Natural killer cell treated with Interleukin-12 subunit alpha and Interleukin-12 subunit beta and Interleukin-15 and Interleukin-18, amount 100 ng/mL, for 72 hours (primary cell): ENCODE measurements around the gene XRCC1. TPM values are rescaled to one million over a fixed set of nuclear protein-coding genes. Genes with fewer than 3 reads are reported as not detected.
A peak's percentile ranks its signal among the peaks of the same experiment; 100 is the strongest.
"Not testable (repeated sequence)": the region's sequence is repeated elsewhere in the genome, so short reads cannot be mapped to it uniquely, and the experiment has no call there.

Source experiments
- ATAC-seq, 2 donors: fragments of 150-1000 bp; cut with Tn5 transposase in 1 of 2; sonication (Bioruptor Pico), chemical (Tn5 transposase) in 1 of 2; 2 replicates each; pipeline ENCODE4 v1.10.0; 2021
- DNase-seq: peaks from one replicate; pipeline ENCODE4 v3.0.0; 2022; ENCODE audit warnings: low spot score
- H3K27ac Mint-ChIP-seq, 2 donors: 1 replicate in 1 of 2; 2 replicates in 1 of 2; pipeline ENCODE4 v1.8.0; 2022; ENCODE audit warnings: mixed read lengths in 2 of 2, mild to moderate bottlenecking in 1 of 2, moderate library complexity in 1 of 2
- H3K27me3 Mint-ChIP-seq, 2 donors: 1 replicate in 1 of 2; 2 replicates in 1 of 2; pipeline ENCODE4 v1.8.0; 2022; ENCODE audit warnings: mixed read lengths in 2 of 2
- H3K36me3 Mint-ChIP-seq: one replicate; pipeline ENCODE4 v1.8.0; 2022; ENCODE audit warnings: mixed read lengths
- H3K4me1 Mint-ChIP-seq, 2 donors: 1 replicate in 1 of 2; 2 replicates in 1 of 2; pipeline ENCODE4 v1.8.0; 2022; ENCODE audit warnings: low read depth in 2 of 2, mixed read lengths in 2 of 2, mild to moderate bottlenecking in 1 of 2
- H3K4me3 Mint-ChIP-seq: one replicate; pipeline ENCODE4 v1.8.0; 2022; ENCODE audit warnings: mixed read lengths
- H3K9me3 Mint-ChIP-seq: 2 replicates; pipeline ENCODE4 v1.8.0; 2022; ENCODE audit warnings: mixed read lengths
- total RNA-seq, 2 donors: library from RNA; stranded (reverse); gene quantifications; one replicate each; pipeline ENCODE4 v1.2.3, GENCODE V29; 2022

The XRCC1 gene
- total RNA-seq, 2 donors from 2014 or later: 29.9 to 47.0 TPM

GRCh38 chr19:43595999-43596841 is 20.9 kb upstream of the XRCC1 start, which contains the start of the genes IRGQ and ZNF576:
Gene IRGQ, minus strand, starts transcription at chr19:43596134. Its CDS starts 796 bp downstream, at chr19:43595338.
Gene ZNF576, plus strand, starts transcription at chr19:43596595. Its CDS starts 514 bp downstream, at chr19:43597109.
- Mint-ChIP-seq H3K4me1 (peaks cover 34 to 40% of the 10 kb centered on the region in 2 donors), H3K9me3 (no peaks in the 10 kb centered on the region), H3K27me3 (no peaks in the 10 kb centered on the region), H3K27ac (peak within 1 kb of the TSS; percentile 99 to 100), H3K36me3 (peaks cover 10% of the 10 kb centered on the region), H3K4me3 (peak within 1 kb of the TSS; percentile 99)
- DNase-seq: peak; percentile 100
- peak; percentile 91 to 95 for ATAC-seq

- Mint-ChIP-seq H3K27me3 (no peaks in the 10 kb centered on the region), H3K27ac (peak overlapping the region; percentile 99 to 100), H3K9me3 (no peaks in the 10 kb centered on the region), H3K4me3 (peak overlapping the region; percentile 99), H3K36me3 (peaks cover 10% of the 10 kb centered on the region), H3K4me1 (peaks cover 37 to 40% of the 10 kb centered on the region in 2 donors)
- ATAC-seq (no peak), DNase-seq (no peak)
Observed at GRCh38 chr19:43595605-43595998, 20.3 kb upstream of the XRCC1 start.

DNA sequence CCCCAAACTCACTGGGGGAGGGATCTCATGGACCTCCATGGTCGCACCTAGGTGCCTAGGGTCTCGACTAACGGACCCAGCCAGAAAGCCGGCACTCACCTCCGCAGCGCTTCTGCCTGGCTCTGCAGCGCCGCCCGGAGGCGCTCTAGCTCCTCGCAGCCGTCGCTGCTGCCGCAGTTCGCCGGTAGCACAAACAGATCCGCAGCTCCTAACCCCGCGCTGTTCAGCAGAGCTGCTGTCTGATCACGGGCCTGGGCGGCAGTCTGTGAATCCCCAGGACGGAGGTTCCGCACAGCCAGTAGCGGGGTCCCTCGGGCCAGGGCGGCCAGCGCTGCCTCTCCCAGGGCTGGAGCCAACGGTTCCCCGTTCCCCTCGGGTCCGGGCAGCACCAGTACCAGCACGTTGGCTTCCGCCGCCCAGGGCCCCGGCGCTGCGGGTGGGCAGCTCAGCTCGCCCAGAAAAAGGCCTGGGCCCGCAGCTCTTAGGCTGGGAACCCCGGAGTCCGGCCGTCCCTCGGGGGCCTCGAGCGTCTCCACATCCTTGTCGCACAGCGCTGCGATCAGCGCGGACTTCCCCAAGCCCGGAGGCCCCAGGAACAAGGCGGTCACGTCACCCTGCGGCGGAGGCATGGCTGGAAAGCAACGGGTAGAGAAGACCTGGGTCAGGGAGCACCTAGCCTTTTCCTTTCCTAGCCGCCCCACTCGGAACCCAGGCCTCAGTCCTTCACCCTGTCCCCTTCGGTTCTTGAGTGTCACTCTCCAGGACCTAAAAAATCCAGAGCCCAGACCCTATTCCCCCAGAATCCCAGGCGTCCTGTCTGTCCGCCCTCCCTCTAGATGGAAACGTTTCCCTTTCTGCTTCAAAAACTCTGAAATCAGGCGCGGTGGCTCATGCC is 19.6 kb upstream of the XRCC1 start:
- H3K27ac Mint-ChIP-seq: peak overlapping the region; percentile 99 to 100
- DNase-seq: peak; percentile 82
- no peaks in the 10 kb centered on the region for H3K27me3 Mint-ChIP-seq
- H3K36me3 Mint-ChIP-seq: peaks cover 10% of the 10 kb centered on the region
- peak overlapping the region; percentile 99 for H3K4me3 Mint-ChIP-seq
- peak; percentile 55 to 66 for ATAC-seq
- peaks cover 40 to 41% of the 10 kb centered on the region in 2 donors for H3K4me1 Mint-ChIP-seq
- H3K9me3 Mint-ChIP-seq: no peaks in the 10 kb centered on the region

- Mint-ChIP-seq H3K36me3 (peaks cover 10% of the 10 kb centered on the region), H3K27me3 (no peaks in the 10 kb centered on the region), H3K27ac (peak overlapping the region; percentile 55 to 88), H3K4me3 (peak overlapping the region; percentile 99), H3K9me3 (no peaks in the 10 kb centered on the region), H3K4me1 (peaks cover 45 to 46% of the 10 kb centered on the region in 2 donors)
- DNase-seq (no peak), ATAC-seq (no peak)
Observed at GRCh38 chr19:43594081-43594697, 18.9 kb upstream of the XRCC1 start.

GRCh38 chr19:43592800-43593350 is 17.5 kb upstream of the XRCC1 start:
- Mint-ChIP-seq H3K36me3 (peaks cover 10% of the 10 kb centered on the region), H3K4me3 (peak overlapping the region; percentile 86), H3K9me3 (no peaks in the 10 kb centered on the region), H3K27me3 (no peaks in the 10 kb centered on the region), H3K27ac (peak overlapping the region in 1 of 2 donors; percentile 88), H3K4me1 (peaks cover 38 to 44% of the 10 kb centered on the region in 2 donors)
- ATAC-seq (no peak), DNase-seq (no peak)

DNA sequence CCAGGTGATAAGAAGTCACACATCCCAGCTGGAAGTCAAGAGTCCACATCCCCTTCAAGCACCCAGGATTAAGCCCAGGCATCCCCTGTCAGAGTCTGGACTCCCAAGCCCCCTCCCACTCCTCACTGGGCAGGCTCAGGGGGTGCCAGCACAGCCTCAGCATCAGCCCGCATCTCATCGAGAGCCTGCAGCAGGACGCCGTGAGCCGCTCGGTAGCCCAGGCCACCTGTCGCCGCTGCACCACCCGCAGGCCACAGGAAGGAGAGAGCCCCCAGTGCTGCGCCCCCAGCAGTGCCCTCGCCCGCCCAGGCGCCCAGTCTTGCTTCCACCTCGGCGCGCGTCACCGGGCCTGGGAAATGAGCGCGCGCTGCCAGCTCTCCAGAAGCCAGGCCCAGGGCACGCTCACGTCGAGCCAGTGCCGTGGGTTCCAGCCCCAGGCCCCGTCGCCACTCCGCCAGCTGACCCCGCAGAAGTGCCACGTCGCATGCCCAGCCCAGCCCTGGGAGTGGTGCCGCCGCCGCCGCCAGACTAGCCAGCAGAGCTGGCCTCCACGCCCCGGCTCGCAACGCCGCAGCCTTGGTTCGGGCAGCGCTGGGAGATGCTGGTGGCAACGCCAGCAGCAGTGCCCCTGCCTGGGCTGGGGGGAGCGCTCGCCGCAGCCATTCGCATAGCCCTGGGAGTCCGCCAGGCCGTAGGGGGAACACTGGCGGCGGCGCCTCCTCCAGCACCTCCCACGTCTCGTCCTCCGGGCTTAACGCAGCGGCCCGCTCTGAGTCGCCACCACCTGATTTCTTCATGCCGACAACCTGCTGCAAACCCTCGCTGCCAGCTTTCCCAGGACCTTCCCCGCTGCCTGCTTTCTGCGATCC is 16.8 kb upstream of the XRCC1 start:
- no peak overlapping the region for H3K27ac Mint-ChIP-seq
- peaks cover 10% of the 10 kb centered on the region for H3K36me3 Mint-ChIP-seq
- no peak for DNase-seq
- no peaks in the 10 kb centered on the region for H3K9me3 Mint-ChIP-seq
- no peak for ATAC-seq
- peaks cover 31 to 37% of the 10 kb centered on the region in 2 donors for H3K4me1 Mint-ChIP-seq
- H3K4me3 Mint-ChIP-seq: no peak overlapping the region
- no peaks in the 10 kb centered on the region for H3K27me3 Mint-ChIP-seq

DNA sequence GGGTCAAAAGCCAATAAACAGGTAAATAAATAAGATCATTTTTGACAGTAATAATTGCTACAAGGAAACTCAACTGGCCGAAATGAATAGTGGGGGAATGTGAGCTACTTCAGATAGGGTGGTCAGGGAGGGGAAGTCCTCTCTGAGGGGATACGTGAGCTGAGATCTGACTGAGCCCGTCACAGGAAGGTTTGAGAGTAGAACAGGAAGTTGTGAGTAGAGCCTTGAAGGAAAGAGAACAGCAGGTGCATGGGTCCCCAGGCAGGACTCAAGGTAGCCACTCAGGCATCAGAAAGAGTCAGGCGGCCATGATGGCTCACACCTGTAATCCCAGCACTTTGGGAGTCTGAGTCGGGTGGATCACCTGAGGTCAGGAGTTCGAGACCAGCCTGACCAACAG is 14.4 kb upstream of the XRCC1 start:
- no peak for DNase-seq
- no peak for ATAC-seq
- H3K9me3 Mint-ChIP-seq: no peaks in the 10 kb centered on the region
- peak overlapping the region; percentile 46 to 50 for H3K27ac Mint-ChIP-seq
- H3K27me3 Mint-ChIP-seq: no peaks in the 10 kb centered on the region
- H3K36me3 Mint-ChIP-seq: peaks cover 17% of the 10 kb centered on the region
- peaks cover 16 to 35% of the 10 kb centered on the region in 2 donors for H3K4me1 Mint-ChIP-seq
- H3K4me3 Mint-ChIP-seq: no peak overlapping the region

DNA sequence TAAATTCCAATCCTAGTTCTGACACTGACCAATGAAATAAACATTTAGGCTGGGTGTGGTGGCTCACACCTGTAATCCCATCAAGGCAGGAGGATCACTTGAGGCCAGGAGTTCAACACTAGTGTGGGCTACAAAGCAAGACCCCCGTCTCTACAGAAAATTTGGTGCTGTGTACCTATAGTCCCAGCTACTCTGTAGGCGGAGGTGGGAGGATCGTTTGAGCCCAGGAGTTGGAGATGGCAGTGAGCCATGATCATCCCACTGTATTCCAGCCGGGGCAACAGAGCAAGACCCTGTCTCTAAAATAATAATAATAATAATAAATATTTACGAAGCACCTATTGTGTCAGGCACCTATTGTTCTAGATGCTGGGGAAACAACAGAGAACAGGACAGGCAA is 13.9 kb upstream of the XRCC1 start:
- H3K27ac Mint-ChIP-seq: peak overlapping the region; percentile 46 to 50
- no peak overlapping the region for H3K4me3 Mint-ChIP-seq
- no peak for DNase-seq
- ATAC-seq: no peak
- peaks cover 17% of the 10 kb centered on the region for H3K36me3 Mint-ChIP-seq
- peaks cover 18 to 37% of the 10 kb centered on the region in 2 donors for H3K4me1 Mint-ChIP-seq
- H3K9me3 Mint-ChIP-seq: no peaks in the 10 kb centered on the region
- H3K27me3 Mint-ChIP-seq: no peaks in the 10 kb centered on the region

DNA sequence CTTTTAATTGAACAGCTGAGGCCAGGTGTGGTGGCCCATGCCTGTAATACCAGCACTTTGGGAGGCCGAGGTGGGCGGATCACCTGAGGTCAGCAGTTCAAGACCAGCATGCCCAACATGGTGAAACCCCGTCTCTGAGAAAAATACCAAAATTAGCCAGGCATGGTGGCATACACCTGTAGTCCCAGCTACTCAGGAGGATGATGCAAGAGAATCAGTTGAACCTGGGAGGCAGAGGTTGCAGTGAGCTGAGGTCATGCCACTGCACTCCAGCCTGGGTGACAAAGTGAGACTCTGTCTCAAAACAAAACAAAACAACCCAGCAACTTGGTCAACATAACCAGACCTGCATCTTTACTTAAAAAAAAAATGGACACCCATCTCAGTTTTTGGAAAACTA is 11.7 kb upstream of the XRCC1 start:
- H3K27ac Mint-ChIP-seq, ATAC-seq, H3K9me3 Mint-ChIP-seq, H3K27me3 Mint-ChIP-seq, H3K4me3 Mint-ChIP-seq, H3K36me3 Mint-ChIP-seq, DNase-seq: not testable (repeated sequence)
- peaks cover 10 to 28% of the 10 kb centered on the region in 2 donors for H3K4me1 Mint-ChIP-seq

DNA sequence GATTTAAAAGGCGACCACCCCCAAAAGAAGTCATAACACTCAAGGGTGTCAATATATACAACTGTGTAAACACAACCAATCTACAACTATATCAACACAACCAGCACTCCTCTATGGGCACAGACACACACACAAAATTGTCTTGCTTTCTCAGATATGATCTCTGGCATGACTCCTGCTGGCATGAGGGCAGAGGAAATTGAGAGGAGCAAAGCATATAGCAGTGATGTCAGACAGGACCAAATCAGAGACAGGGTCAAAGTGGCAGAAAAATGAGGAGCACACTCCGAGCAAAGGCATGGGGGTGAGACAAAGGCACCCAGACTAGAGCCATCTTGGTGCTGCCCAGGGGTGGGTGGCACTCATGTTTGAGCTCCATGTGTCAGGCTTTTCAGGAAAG is 11.0 kb upstream of the XRCC1 start:
- peaks cover 10 to 29% of the 10 kb centered on the region in 2 donors for H3K4me1 Mint-ChIP-seq
- H3K27ac Mint-ChIP-seq: no peak overlapping the region
- H3K36me3 Mint-ChIP-seq: peaks cover 7% of the 10 kb centered on the region
- H3K27me3 Mint-ChIP-seq: no peaks in the 10 kb centered on the region
- H3K9me3 Mint-ChIP-seq: no peaks in the 10 kb centered on the region
- ATAC-seq: no peak
- DNase-seq: no peak
- H3K4me3 Mint-ChIP-seq: no peak overlapping the region

DNA sequence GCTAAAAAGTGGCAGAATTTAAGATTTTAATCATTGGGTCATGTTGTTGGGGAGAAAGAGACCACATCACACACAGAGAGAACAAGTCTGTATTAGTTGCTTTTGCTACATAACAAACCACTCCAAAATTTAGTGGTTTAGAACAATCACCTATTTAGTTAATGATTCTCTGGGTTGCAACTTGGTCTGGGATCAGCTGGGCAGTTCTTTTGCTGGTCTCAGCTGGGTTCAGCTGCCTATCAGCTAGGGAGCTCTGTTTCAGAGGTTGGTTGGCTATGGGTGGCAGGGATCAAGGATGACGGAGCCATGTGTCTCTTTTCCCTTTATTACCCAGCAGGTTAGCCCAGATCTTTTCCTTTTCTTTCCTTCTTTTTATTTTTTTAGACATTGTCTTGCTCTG is 9.2 kb upstream of the XRCC1 start:
- no peak for DNase-seq
- no peak for ATAC-seq
- Mint-ChIP-seq H3K9me3 (no peaks in the 10 kb centered on the region), H3K36me3 (peaks cover 7% of the 10 kb centered on the region), H3K4me1 (peaks cover 15 to 28% of the 10 kb centered on the region in 2 donors), H3K4me3 (no peak overlapping the region), H3K27me3 (no peaks in the 10 kb centered on the region), H3K27ac (peak overlapping the region; percentile 73 to 86)

GRCh38 chr19:43582495-43582894 is 7.2 kb upstream of the XRCC1 start:
- H3K4me3 Mint-ChIP-seq: no peak overlapping the region
- H3K4me1 Mint-ChIP-seq: peaks cover 23 to 27% of the 10 kb centered on the region in 2 donors
- H3K27me3 Mint-ChIP-seq: no peaks in the 10 kb centered on the region
- ATAC-seq: no peak
- H3K9me3 Mint-ChIP-seq: no peaks in the 10 kb centered on the region
- H3K27ac Mint-ChIP-seq: no peak overlapping the region
- no peak for DNase-seq
- peaks cover 7% of the 10 kb centered on the region for H3K36me3 Mint-ChIP-seq
